ENCODE data around the gene DNAJB11. TPM values are rescaled to one million over a fixed set of nuclear protein-coding genes. Genes with fewer than 3 reads are reported as not detected.

The DNAJB11 gene
- total RNA-seq, 1 donor from 2014 or later: 84.3 TPM

DNA sequence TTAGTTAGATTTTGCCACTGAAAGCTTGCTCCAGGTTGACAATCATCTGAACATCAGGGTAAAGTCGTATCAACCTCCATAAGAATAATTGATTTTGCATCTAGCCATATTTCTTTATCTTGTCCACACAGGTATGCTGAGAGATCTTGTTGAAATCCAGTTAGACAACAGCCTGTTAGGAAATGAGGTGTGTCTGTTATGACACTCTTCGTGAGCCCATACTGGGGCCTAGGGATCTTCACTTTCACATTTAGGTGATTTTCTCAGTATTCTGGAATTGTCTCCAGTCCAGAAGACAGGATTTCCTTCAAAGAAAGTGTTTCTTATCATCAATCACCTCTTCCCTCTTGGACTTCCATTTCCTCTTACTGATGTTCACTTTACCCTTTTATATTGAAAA lies 18.1 kb downstream of the DNAJB11 start:
- peaks cover 21% of the 10 kb centered on the region for H3K36me3 ChIP-seq (ENCODE audit: insufficient read depth, low read length)
- H3K4me1 Mint-ChIP-seq (ENCODE audit: low read depth, unreplicated experiment): peaks cover 9% of the 10 kb centered on the region
- H2AFZ ChIP-seq (ENCODE audit: low read depth, low read length): no peak overlapping the region
- no peaks in the 10 kb centered on the region for H3K27me3 ChIP-seq (ENCODE audit: insufficient read depth, low read length)
- no peaks in the 10 kb centered on the region for H3K79me2 ChIP-seq (ENCODE audit: insufficient read depth, low read length)
- peaks cover 7% of the 10 kb centered on the region for H4K20me1 ChIP-seq (ENCODE audit: insufficient read depth, low read length)
- FAIRE-seq (no peak), DNase-seq (ENCODE audit: low read depth) (no peak)
- no peak overlapping the region for H3K4me2 ChIP-seq (ENCODE audit: low read length)
- no peaks in the 10 kb centered on the region for H3K9me3 ChIP-seq (ENCODE audit: insufficient read depth, low read depth, low read length)
- no peak for TF ChIP-seq EZH2 (IDR thresholded peaks at IDR 0.05; ENCODE audit: insufficient read depth, low read length)
- TF ChIP-seq, protein P1, sequence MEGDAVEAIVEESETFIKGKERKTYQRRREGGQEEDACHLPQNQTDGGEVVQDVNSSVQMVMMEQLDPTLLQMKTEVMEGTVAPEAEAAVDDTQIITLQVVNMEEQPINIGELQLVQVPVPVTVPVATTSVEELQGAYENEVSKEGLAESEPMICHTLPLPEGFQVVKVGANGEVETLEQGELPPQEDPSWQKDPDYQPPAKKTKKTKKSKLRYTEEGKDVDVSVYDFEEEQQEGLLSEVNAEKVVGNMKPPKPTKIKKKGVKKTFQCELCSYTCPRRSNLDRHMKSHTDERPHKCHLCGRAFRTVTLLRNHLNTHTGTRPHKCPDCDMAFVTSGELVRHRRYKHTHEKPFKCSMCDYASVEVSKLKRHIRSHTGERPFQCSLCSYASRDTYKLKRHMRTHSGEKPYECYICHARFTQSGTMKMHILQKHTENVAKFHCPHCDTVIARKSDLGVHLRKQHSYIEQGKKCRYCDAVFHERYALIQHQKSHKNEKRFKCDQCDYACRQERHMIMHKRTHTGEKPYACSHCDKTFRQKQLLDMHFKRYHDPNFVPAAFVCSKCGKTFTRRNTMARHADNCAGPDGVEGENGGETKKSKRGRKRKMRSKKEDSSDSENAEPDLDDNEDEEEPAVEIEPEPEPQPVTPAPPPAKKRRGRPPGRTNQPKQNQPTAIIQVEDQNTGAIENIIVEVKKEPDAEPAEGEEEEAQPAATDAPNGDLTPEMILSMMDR (IDR thresholded peaks at IDR 0.05; ENCODE audit: insufficient read depth, low read depth, low read length): no peak
- no peak overlapping the region for H3K9ac ChIP-seq (ENCODE audit: low read length)
- peaks cover 11% of the 10 kb centered on the region for H3K27me3 Mint-ChIP-seq (ENCODE audit: low read depth, unreplicated experiment)
- H3K4me3 ChIP-seq (ENCODE audit: insufficient read depth, low read depth, low read length): no peak overlapping the region
- peaks cover 7% of the 10 kb centered on the region for H3K36me3 Mint-ChIP-seq (ENCODE audit: low read depth, unreplicated experiment)
- no peak overlapping the region for H3K4me3 Mint-ChIP-seq (ENCODE audit: unreplicated experiment)
- H3K27ac ChIP-seq (ENCODE audit: low read depth, low read length): no peak overlapping the region
- no peaks in the 10 kb centered on the region for H3K9me3 Mint-ChIP-seq (ENCODE audit: unreplicated experiment)
- H3K27ac Mint-ChIP-seq (ENCODE audit: unreplicated experiment): no peak overlapping the region
- no peaks in the 10 kb centered on the region for H3K4me1 ChIP-seq (ENCODE audit: insufficient read depth, low read length)

DNA sequence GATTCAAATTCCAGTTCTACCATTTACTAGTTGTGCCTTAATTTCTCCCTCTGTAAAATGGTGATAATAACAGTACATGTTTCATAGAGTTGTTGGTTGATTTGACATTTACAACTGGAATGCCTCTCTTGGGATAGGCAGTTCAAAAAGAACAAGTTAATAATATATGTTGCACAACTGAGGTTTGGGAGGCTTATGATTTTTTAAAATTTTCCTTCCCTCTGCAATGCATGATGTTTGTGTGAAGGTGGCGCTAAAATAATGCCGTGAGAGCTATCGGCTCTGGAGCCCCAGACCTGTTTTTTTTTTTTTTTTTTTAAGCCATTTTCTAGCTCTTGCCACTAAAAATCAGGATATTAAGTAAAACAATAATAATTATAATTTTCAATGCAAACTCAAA lies 18.6 kb downstream of the DNAJB11 start:
- FAIRE-seq (no peak), DNase-seq (ENCODE audit: low read depth) (no peak)
- H3K9me3 Mint-ChIP-seq (ENCODE audit: unreplicated experiment): no peaks in the 10 kb centered on the region
- TF ChIP-seq, protein P1 (IDR thresholded peaks at IDR 0.05; ENCODE audit: insufficient read depth, low read depth, low read length): peak; percentile 25
- TF ChIP-seq EZH2 (IDR thresholded peaks at IDR 0.05; ENCODE audit: insufficient read depth, low read length): no peak
- no peaks in the 10 kb centered on the region for H3K79me2 ChIP-seq (ENCODE audit: insufficient read depth, low read length)
- H3K36me3 Mint-ChIP-seq (ENCODE audit: low read depth, unreplicated experiment): peaks cover 5% of the 10 kb centered on the region
- H3K4me1 ChIP-seq (ENCODE audit: insufficient read depth, low read length): no peaks in the 10 kb centered on the region
- H3K4me3 Mint-ChIP-seq (ENCODE audit: unreplicated experiment): no peak overlapping the region
- no peak overlapping the region for H3K4me2 ChIP-seq (ENCODE audit: low read length)
- H3K27me3 ChIP-seq (ENCODE audit: insufficient read depth, low read length): no peaks in the 10 kb centered on the region
- peaks cover 4% of the 10 kb centered on the region for H4K20me1 ChIP-seq (ENCODE audit: insufficient read depth, low read length)
- H3K36me3 ChIP-seq (ENCODE audit: insufficient read depth, low read length): peaks cover 17% of the 10 kb centered on the region
- no peak overlapping the region for H3K27ac ChIP-seq (ENCODE audit: low read depth, low read length)
- H3K4me1 Mint-ChIP-seq (ENCODE audit: low read depth, unreplicated experiment): peaks cover 9% of the 10 kb centered on the region
- no peak overlapping the region for H3K9ac ChIP-seq (ENCODE audit: low read length)
- H3K27me3 Mint-ChIP-seq (ENCODE audit: low read depth, unreplicated experiment): peaks cover 11% of the 10 kb centered on the region
- H3K27ac Mint-ChIP-seq (ENCODE audit: unreplicated experiment): no peak overlapping the region
- no peak overlapping the region for H2AFZ ChIP-seq (ENCODE audit: low read depth, low read length)
- no peaks in the 10 kb centered on the region for H3K9me3 ChIP-seq (ENCODE audit: insufficient read depth, low read depth, low read length)
- H3K4me3 ChIP-seq (ENCODE audit: insufficient read depth, low read depth, low read length): no peak overlapping the region

DNA sequence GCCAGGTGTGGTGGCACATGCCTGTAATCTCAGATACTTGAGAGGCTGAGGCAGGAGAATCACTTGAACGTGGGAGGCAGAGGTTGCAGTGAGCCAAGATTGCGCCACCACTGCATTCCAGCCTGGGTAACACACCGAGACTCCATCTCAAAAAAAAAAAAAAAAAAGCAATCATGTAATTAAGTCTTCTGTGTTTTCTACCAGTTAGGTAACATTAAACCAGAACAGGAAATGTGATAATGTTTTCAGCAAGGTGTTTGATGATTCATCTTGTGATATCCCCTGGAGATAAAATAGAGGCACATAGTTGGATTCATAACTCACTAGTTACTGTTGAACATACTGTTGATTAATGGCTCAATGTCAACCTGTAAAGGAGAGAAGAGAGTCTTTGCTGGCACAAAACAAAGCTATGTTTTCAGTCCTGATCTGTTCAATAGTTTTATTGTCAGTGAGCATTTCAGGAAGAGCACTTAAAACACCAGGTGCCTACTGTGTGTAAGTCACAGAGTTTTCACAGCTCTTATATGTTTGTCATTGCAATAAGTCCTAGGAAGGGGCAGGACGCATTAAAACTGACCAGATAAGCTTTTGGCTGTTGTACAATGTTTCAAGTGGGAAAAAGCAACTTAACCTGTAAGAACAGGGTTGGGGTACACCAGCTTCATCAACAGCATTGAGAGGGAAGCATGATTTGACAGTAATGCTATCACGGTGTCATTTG lies 19.5 kb downstream of the DNAJB11 start:
- H3K4me1 Mint-ChIP-seq (ENCODE audit: low read depth, unreplicated experiment): peaks cover 9% of the 10 kb centered on the region
- TF ChIP-seq EZH2 (IDR thresholded peaks at IDR 0.05; ENCODE audit: insufficient read depth, low read length): no peak
- TF ChIP-seq, protein P1 (IDR thresholded peaks at IDR 0.05; ENCODE audit: insufficient read depth, low read depth, low read length): no peak
- peaks cover 11% of the 10 kb centered on the region for H3K27me3 Mint-ChIP-seq (ENCODE audit: low read depth, unreplicated experiment)
- DNase-seq (ENCODE audit: low read depth) (peak; percentile 39), FAIRE-seq (no peak)
- no peak overlapping the region for H3K4me3 ChIP-seq (ENCODE audit: insufficient read depth, low read depth, low read length)
- no peaks in the 10 kb centered on the region for H3K79me2 ChIP-seq (ENCODE audit: insufficient read depth, low read length)
- no peak overlapping the region for H3K4me2 ChIP-seq (ENCODE audit: low read length)
- peaks cover under 1% of the 10 kb centered on the region for H4K20me1 ChIP-seq (ENCODE audit: insufficient read depth, low read length)
- no peaks in the 10 kb centered on the region for H3K4me1 ChIP-seq (ENCODE audit: insufficient read depth, low read length)
- H3K4me3 Mint-ChIP-seq (ENCODE audit: unreplicated experiment): no peak overlapping the region
- H3K36me3 ChIP-seq (ENCODE audit: insufficient read depth, low read length): peaks cover 8% of the 10 kb centered on the region
- no peaks in the 10 kb centered on the region for H3K9me3 ChIP-seq (ENCODE audit: insufficient read depth, low read depth, low read length)
- H3K36me3 Mint-ChIP-seq (ENCODE audit: low read depth, unreplicated experiment): peaks cover 4% of the 10 kb centered on the region
- no peak overlapping the region for H3K27ac Mint-ChIP-seq (ENCODE audit: unreplicated experiment)
- H3K27me3 ChIP-seq (ENCODE audit: insufficient read depth, low read length): no peaks in the 10 kb centered on the region
- no peak overlapping the region for H2AFZ ChIP-seq (ENCODE audit: low read depth, low read length)
- no peak overlapping the region for H3K27ac ChIP-seq (ENCODE audit: low read depth, low read length)
- H3K9ac ChIP-seq (ENCODE audit: low read length): no peak overlapping the region
- no peaks in the 10 kb centered on the region for H3K9me3 Mint-ChIP-seq (ENCODE audit: unreplicated experiment)

All from astrocyte (in vitro differentiated cells and primary cell).